HL-60 (cell line): Measurements from ENCODE around the gene B4GALT2.

Experiments used
- DNase-seq, 2 experiments: peaks; one replicate each; pipeline ENCODE4 v3.0.0-alpha.2; 2010 to 2020; ENCODE audit warnings: low read depth in 1 of 2, low spot score in 1 of 2
- H3K27ac ChIP-seq: fragments of 250-450 bp; sonication (Bioruptor Pico); replicated peaks from 2 replicates; pipeline ENCODE4 v1.5.1; 2020; ENCODE audit warnings: mild to moderate bottlenecking, moderate library complexity
- H3K27me3 ChIP-seq: fragments of 250-450 bp; sonication (Bioruptor Pico); 2 replicates; pipeline ENCODE4 v1.5.1; 2021; ENCODE audit warnings: mild to moderate bottlenecking, moderate library complexity; ENCODE audit not compliant: insufficient read depth, poor library complexity, severe bottlenecking
- H3K4me3 ChIP-seq: replicated peaks from 2 replicates; pipeline ENCODE4 v1.5.1; 2011; ENCODE audit warnings: mild to moderate bottlenecking, control low read depth, low read length; ENCODE audit not compliant: insufficient read depth
- GABPA ChIP-seq: IDR thresholded peaks from 2 replicates; pipeline ENCODE4 v1.6.1; 2012; ENCODE audit warnings: low read depth
- POLR2AphosphoS5 ChIP-seq: IDR thresholded peaks from 2 replicates; pipeline ENCODE4 v1.6.1; 2012; ENCODE audit warnings: low read depth
- SPI1 ChIP-seq: IDR thresholded peaks from 2 replicates; pipeline ENCODE4 v1.6.1; 2012; ENCODE audit warnings: low read depth, mild to moderate bottlenecking, borderline replicate concordance
- TF ChIP-seq, protein P1 (sequence below): IDR thresholded peaks from one replicate; pipeline ENCODE4 v1.5.1; 2011; ENCODE audit warnings: low read length, control low read depth, inconsistent platforms; ENCODE audit not compliant: insufficient read depth
- TF ChIP-seq, protein P2 (sequence below): IDR thresholded peaks from 2 replicates; pipeline ENCODE4 v1.6.1; 2012; ENCODE audit warnings: low read depth; ENCODE audit not compliant: insufficient replicate concordance

B4GALT2 gene

DNA sequence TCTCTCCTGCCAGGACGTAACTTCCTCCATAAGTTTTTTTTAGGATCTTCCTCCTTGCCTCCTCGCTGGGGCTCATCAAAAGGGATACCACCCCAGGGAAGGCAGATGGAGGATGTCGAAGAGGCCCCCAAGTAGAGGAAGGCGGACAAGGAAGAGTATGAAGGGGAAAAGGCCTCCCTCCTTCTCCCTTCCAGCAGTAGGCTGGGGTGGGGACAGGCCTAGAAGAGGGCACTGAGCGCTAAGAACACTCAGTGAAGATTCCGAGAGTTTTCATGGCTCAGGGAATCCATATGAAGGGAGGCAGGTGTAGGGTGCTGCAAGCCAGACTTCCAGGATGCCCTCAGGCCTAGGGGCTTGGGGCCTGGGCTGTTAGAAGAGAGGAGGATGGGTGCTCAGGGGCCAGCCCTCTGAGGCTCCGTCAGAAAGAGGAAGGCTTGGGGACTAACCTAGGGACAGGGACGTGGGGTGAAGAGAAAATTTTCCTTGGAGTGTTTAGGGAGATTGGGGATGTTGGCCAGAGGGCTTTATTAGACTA, 54.1 kb downstream of the B4GALT2 start:
- peak; percentile 11; the same call in 1 of the 2 replicates for TF ChIP-seq SPI1
- TF ChIP-seq, protein P1, sequence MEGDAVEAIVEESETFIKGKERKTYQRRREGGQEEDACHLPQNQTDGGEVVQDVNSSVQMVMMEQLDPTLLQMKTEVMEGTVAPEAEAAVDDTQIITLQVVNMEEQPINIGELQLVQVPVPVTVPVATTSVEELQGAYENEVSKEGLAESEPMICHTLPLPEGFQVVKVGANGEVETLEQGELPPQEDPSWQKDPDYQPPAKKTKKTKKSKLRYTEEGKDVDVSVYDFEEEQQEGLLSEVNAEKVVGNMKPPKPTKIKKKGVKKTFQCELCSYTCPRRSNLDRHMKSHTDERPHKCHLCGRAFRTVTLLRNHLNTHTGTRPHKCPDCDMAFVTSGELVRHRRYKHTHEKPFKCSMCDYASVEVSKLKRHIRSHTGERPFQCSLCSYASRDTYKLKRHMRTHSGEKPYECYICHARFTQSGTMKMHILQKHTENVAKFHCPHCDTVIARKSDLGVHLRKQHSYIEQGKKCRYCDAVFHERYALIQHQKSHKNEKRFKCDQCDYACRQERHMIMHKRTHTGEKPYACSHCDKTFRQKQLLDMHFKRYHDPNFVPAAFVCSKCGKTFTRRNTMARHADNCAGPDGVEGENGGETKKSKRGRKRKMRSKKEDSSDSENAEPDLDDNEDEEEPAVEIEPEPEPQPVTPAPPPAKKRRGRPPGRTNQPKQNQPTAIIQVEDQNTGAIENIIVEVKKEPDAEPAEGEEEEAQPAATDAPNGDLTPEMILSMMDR = no peak
- no peak overlapping the region for H3K4me3 ChIP-seq
- no peak overlapping the region for H3K27ac ChIP-seq
- DNase-seq = no peak
- no peaks in the 10 kb centered on the region for H3K27me3 ChIP-seq

DNA sequence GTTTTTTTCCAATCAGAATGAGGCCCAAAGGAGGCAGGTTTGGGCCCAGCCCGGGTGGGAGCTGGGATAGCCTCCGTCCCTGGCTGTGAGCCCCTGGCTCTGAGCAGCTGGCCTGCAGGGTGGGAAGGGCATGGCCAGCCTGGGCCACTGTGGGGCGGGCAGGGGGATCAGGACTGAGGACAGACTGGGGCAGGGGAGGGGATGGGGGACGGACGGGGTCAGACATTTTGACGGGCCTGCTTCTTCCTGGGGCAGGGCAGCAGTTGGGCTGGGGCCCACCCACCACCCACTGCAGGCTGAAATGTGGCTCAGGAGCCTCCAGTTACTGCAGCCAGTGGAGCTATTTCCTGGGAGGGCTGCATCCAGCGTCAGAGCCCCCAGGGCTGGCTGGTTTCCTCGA, 54.7 kb downstream of the B4GALT2 start:
- TF ChIP-seq POLR2AphosphoS5 = no peak
- TF ChIP-seq GABPA = no peak
- TF ChIP-seq, protein P2, sequence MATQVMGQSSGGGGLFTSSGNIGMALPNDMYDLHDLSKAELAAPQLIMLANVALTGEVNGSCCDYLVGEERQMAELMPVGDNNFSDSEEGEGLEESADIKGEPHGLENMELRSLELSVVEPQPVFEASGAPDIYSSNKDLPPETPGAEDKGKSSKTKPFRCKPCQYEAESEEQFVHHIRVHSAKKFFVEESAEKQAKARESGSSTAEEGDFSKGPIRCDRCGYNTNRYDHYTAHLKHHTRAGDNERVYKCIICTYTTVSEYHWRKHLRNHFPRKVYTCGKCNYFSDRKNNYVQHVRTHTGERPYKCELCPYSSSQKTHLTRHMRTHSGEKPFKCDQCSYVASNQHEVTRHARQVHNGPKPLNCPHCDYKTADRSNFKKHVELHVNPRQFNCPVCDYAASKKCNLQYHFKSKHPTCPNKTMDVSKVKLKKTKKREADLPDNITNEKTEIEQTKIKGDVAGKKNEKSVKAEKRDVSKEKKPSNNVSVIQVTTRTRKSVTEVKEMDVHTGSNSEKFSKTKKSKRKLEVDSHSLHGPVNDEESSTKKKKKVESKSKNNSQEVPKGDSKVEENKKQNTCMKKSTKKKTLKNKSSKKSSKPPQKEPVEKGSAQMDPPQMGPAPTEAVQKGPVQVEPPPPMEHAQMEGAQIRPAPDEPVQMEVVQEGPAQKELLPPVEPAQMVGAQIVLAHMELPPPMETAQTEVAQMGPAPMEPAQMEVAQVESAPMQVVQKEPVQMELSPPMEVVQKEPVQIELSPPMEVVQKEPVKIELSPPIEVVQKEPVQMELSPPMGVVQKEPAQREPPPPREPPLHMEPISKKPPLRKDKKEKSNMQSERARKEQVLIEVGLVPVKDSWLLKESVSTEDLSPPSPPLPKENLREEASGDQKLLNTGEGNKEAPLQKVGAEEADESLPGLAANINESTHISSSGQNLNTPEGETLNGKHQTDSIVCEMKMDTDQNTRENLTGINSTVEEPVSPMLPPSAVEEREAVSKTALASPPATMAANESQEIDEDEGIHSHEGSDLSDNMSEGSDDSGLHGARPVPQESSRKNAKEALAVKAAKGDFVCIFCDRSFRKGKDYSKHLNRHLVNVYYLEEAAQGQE = no peak
- no peak for TF ChIP-seq SPI1
- TF ChIP-seq, protein P1 = no peak
- Histone ChIP-seq H3K27me3 (no peaks in the 10 kb centered on the region), H3K27ac (no peak overlapping the region), H3K4me3 (no peak overlapping the region)
- DNase-seq = no peak

DNA sequence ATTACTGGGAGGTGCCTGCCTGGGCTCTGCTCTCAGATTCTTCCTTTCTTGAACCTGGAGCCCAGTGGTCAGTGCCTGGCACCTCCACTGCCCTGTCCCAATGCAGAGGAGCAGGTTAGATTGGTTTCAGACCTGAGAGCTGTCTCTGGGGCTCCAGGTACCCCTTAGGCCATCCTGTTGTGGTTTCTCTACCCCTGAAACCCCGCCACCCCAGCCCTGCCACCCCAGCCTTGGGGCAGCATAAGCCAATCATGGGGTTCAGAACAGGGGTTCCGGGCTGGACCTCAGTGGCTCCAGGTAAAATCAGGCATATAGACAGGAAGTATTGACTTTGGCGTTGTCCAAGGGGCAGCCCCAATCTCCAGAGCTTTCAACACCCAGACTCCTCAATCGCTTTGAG, 55.4 kb downstream of the B4GALT2 start:
- Histone ChIP-seq H3K4me3 (no peak overlapping the region), H3K27me3 (no peaks in the 10 kb centered on the region), H3K27ac (no peak overlapping the region)
- TF ChIP-seq, protein P2 = no peak
- TF ChIP-seq GABPA = no peak
- no peak for TF ChIP-seq POLR2AphosphoS5
- TF ChIP-seq SPI1 = no peak
- TF ChIP-seq, protein P1 = no peak
- DNase-seq = no peak

DNA sequence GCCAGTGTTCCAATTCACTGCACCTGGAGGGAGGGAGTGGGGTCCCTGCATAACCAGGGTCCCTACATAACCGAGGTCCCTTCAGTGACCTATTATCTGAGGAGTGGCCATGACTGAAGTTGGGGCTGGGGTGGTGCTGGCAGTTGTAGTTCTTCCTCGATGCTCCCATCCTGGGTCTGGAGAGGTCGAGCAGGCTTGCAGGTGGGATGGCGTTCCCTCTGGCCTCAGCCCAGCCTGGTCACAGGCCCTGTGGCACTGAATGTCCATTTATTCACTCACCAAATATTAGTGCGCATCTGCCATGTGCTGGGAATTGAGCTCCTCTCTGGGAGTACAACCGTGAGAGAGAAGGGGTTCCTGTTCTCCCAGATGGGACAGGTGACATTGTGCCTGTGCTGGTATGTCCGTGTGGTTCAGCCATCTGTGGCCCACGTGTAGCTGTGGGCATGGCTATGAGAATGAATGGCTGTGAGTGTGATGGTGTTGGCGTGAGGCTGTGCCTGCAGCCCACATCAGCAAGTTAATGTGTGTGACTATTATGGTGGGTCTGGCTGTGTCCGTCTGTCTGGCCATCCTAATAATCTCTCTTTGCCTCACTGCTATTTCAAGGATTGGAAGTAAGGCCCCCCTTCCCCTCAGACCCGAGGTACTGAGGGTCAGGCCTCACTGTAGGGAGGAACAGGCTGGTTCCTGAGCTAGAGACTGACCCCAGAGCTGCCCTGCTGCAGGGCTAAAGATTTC, 56.1 kb downstream of the B4GALT2 start:
- Histone ChIP-seq H3K4me3 (no peak overlapping the region), H3K27me3 (no peaks in the 10 kb centered on the region), H3K27ac (no peak overlapping the region)
- DNase-seq = no peak
- TF ChIP-seq POLR2AphosphoS5 = no peak
- no peak for TF ChIP-seq GABPA
- no peak for TF ChIP-seq SPI1
